IMR-90 (cell line): ENCODE data around the gene CWF19L2. TPM values are rescaled to one million over a fixed set of nuclear protein-coding genes. Genes with fewer than 3 reads are reported as not detected.

Experiments
- ATAC-seq: fragments of 200-7000 bp; cut with Tn5 transposase; 2 replicates; pipeline ENCODE4 v1.9.1; 2020; ENCODE audit warnings: low read depth, mild to moderate bottlenecking, moderate library complexity
- BruUV-seq: library from RNA; stranded (reverse); fragments of 400-500 nt; replicated peaks from 2 replicates; lab custom pipeline; 2021; lab: Mats Ljungman, UMichigan
- CTCF ChIA-PET: fragments of 300-600 bp; formaldehyde crosslinking; extraction: SDS; loops from one replicate; lab custom pipeline; 2021; ENCODE audit warnings: antibody characterized with exemption; lab: Yijun Ruan, JAX
- POLR2A ChIA-PET: fragments of 300-600 bp; sonication (Branson Sonifier 250); formaldehyde crosslinking; loops from one replicate; lab custom pipeline; 2022; ENCODE audit warnings: antibody characterized with exemption; ENCODE audit not compliant: unreplicated experiment; lab: Charles Lee
- DNase-seq: peaks from one replicate; pipeline ENCODE4 v3.0.0; 2013
- H2AFZ ChIP-seq: replicated peaks from 2 replicates; pipeline ENCODE3; 2013; ENCODE audit warnings: low read length, mild to moderate bottlenecking; ENCODE audit not compliant: poor library complexity
- H2AK5ac ChIP-seq: 2 replicates; pipeline ENCODE4 v1.6.1; 2013; ENCODE audit warnings: low read depth, low read length, inconsistent platforms
- H2AK9ac ChIP-seq: replicated peaks from 2 replicates; pipeline ENCODE3; 2013; ENCODE audit warnings: mild to moderate bottlenecking, low read depth, low read length, moderate library complexity; ENCODE audit not compliant: poor library complexity
- H2BK120ac ChIP-seq: 2 replicates; pipeline ENCODE4 v1.6.1; 2013; ENCODE audit warnings: low read depth, low read length, inconsistent platforms
- H2BK15ac ChIP-seq: 3 replicates; pipeline ENCODE4 v1.6.1; 2013; ENCODE audit warnings: low read depth, low read length, inconsistent platforms
- H2BK20ac ChIP-seq: 2 replicates; pipeline ENCODE4 v1.6.1; 2013; ENCODE audit warnings: low read depth, mild to moderate bottlenecking, inconsistent platforms, low read length, moderate library complexity
- H2BK5ac ChIP-seq: 2 replicates; pipeline ENCODE4 v1.6.1; 2013; ENCODE audit warnings: mild to moderate bottlenecking, low read depth, low read length, inconsistent platforms; ENCODE audit not compliant: poor library complexity, severe bottlenecking
- H3K14ac ChIP-seq: replicated peaks from 2 replicates; pipeline ENCODE4 v1.6.1; 2013; ENCODE audit warnings: low read depth, low read length, inconsistent platforms
- H3K18ac ChIP-seq: 2 replicates; pipeline ENCODE4 v1.6.1; 2013; ENCODE audit warnings: low read depth, low read length, control low read depth
- H3K23ac ChIP-seq: 2 replicates; pipeline ENCODE4 v1.6.1; 2013; ENCODE audit warnings: low read depth, low read length, inconsistent platforms
- H3K27ac ChIP-seq: 2 replicates; pipeline ENCODE4 v1.5.1; 2013; ENCODE audit warnings: mild to moderate bottlenecking, control low read depth, low read length; ENCODE audit not compliant: insufficient read depth
- H3K27me3 ChIP-seq: 2 replicates; pipeline ENCODE4 v1.6.1; 2013; ENCODE audit warnings: low read length; ENCODE audit not compliant: control insufficient read depth, insufficient read depth
- H3K36me3 ChIP-seq: 2 replicates; pipeline ENCODE4 v1.6.1; 2013; ENCODE audit warnings: low read length, mixed read lengths; ENCODE audit not compliant: control insufficient read depth, insufficient read depth
- H3K4ac ChIP-seq: 2 replicates; pipeline ENCODE4 v1.6.1; 2013; ENCODE audit warnings: low read depth, low read length, inconsistent platforms
- H3K4me1 ChIP-seq: 2 replicates; pipeline ENCODE4 v1.6.1; 2013; ENCODE audit warnings: low read length, mixed read lengths; ENCODE audit not compliant: control insufficient read depth, insufficient read depth
- H3K4me2 ChIP-seq: 2 replicates; pipeline ENCODE4 v1.6.1; 2013; ENCODE audit warnings: low read depth, mild to moderate bottlenecking, control low read depth, low read length, moderate library complexity
- H3K4me3 ChIP-seq: 2 replicates; pipeline ENCODE4 v1.5.1; 2013; ENCODE audit warnings: low read depth, mild to moderate bottlenecking, control low read depth, low read length, moderate library complexity; ENCODE audit not compliant: insufficient read depth
- H3K56ac ChIP-seq: 2 replicates; pipeline ENCODE4 v1.6.1; 2013; ENCODE audit warnings: low read length, inconsistent platforms; ENCODE audit not compliant: insufficient read depth; ENCODE audit errors: extremely low read depth
- H3K79me1 ChIP-seq, 2 experiments: 2 replicates each; pipeline ENCODE4 v1.6.1; 2013; ENCODE audit warnings: low read length in 2 of 2, inconsistent platforms in 1 of 2, low read depth in 1 of 2
- H3K9ac ChIP-seq: 2 replicates; pipeline ENCODE4 v1.6.1; 2013; ENCODE audit warnings: low read depth, low read length, control low read depth
- H3K9me1 ChIP-seq: 2 replicates; pipeline ENCODE4 v1.6.1; 2013; ENCODE audit warnings: low read length, inconsistent platforms; ENCODE audit not compliant: insufficient read depth
- H3K9me3 ChIP-seq: 2 replicates; pipeline ENCODE4 v1.6.1; 2013; ENCODE audit warnings: low read length; ENCODE audit not compliant: control insufficient read depth, insufficient read depth
- H4K20me1 ChIP-seq: 2 replicates; pipeline ENCODE4 v1.6.1; 2013; ENCODE audit warnings: low read length, inconsistent platforms; ENCODE audit not compliant: insufficient read depth
- H4K5ac ChIP-seq: 2 replicates; pipeline ENCODE4 v1.6.1; 2013; ENCODE audit warnings: mild to moderate bottlenecking, low read depth, low read length, control low read depth
- H4K8ac ChIP-seq, 2 experiments: 2 replicates each; pipeline ENCODE4 v1.6.1; 2013; ENCODE audit warnings: low read depth in 2 of 2, low read length in 2 of 2, control low read depth in 1 of 2, inconsistent platforms in 1 of 2
- H4K91ac ChIP-seq: 2 replicates; pipeline ENCODE4 v1.6.1; 2013; ENCODE audit warnings: low read depth, low read length, inconsistent platforms; ENCODE audit not compliant: insufficient read depth
- CEBPB ChIP-seq: IDR thresholded peaks from 2 replicates; pipeline ENCODE4 v1.6.1; 2012; ENCODE audit warnings: low read depth, low read length, improper control_type of control experiment
- CHD1 ChIP-seq: IDR thresholded peaks from 2 replicates; pipeline ENCODE4 v1.6.1; 2012; ENCODE audit warnings: low read depth, low read length, improper control_type of control experiment
- ELK1 ChIP-seq: fragments of 150-350 bp; IDR thresholded peaks from 2 replicates; pipeline ENCODE4 v1.6.1; 2016; ENCODE audit warnings: low read depth, mild to moderate bottlenecking, low read length, moderate library complexity, borderline replicate concordance
- FOS ChIP-seq: fragments of 150-350 bp; IDR thresholded peaks from 2 replicates; pipeline ENCODE4 v1.6.1; 2016; ENCODE audit warnings: low read depth, low read length
- MAFK ChIP-seq: IDR thresholded peaks from 2 replicates; pipeline ENCODE4 v1.6.1; 2012; ENCODE audit warnings: low read depth, low read length, improper control_type of control experiment
- MAZ ChIP-seq: IDR thresholded peaks from 2 replicates; pipeline ENCODE4 v1.6.1; 2012; ENCODE audit warnings: low read depth, mild to moderate bottlenecking, low read length, improper control_type of control experiment, moderate library complexity, borderline replicate concordance
- MXI1 ChIP-seq: IDR thresholded peaks from 2 replicates; pipeline ENCODE4 v1.6.1; 2012; ENCODE audit warnings: low read depth, mild to moderate bottlenecking, low read length, moderate library complexity, borderline replicate concordance
- NFE2L2 ChIP-seq: fragments of 150-350 bp; IDR thresholded peaks from 2 replicates; pipeline ENCODE4 v1.6.1; 2016; ENCODE audit warnings: low read depth, mild to moderate bottlenecking, low read length
- RAD21 ChIP-seq: IDR thresholded peaks from 2 replicates; pipeline ENCODE4 v1.6.1; 2012; ENCODE audit warnings: low read length, improper control_type of control experiment
- RFX5 ChIP-seq: IDR thresholded peaks from 2 replicates; pipeline ENCODE4 v1.8.0; 2012; ENCODE audit warnings: low read depth, mild to moderate bottlenecking, low read length, moderate library complexity
- SMC3 ChIP-seq: fragments of 150-350 bp; IDR thresholded peaks from 2 replicates; pipeline ENCODE4 v1.6.1; 2016; ENCODE audit warnings: low read depth, mild to moderate bottlenecking, antibody characterized with exemption, low read length, moderate library complexity
- USF2 ChIP-seq: fragments of 150-350 bp; IDR thresholded peaks from 2 replicates; pipeline ENCODE4 v1.6.1; 2017; ENCODE audit warnings: mild to moderate bottlenecking, antibody characterized with exemption, low read length, low read depth
- WGBS, 2 experiments: methylation state at CpG; one replicate each; pipeline versions ENCODE4 v1.1.5 to v1.1.7; 2013; ENCODE audit warnings: missing lambda C conversion rate in 2 of 2; ENCODE audit not compliant: insufficient read length in 1 of 2; ENCODE audit errors: extremely low coverage in 2 of 2; 5-methylcytosine and 5-hydroxymethylcytosine counted together
- dilution Hi-C: fragments of 300-500 bp; cut with HindIII; formaldehyde crosslinking; loops from one replicate; pipeline ENCODE4 v1.14.3; 2018; ENCODE audit warnings: low sequenced_read_pairs; ENCODE audit not compliant: unreplicated experiment
- in situ Hi-C: fragments of 300-500 bp; cut with MboI; formaldehyde crosslinking; loops from 3 replicates; pipeline ENCODE4 v1.14.3; 2019; ENCODE audit warnings: low sequenced_read_pairs, inconsistent platforms, mixed read lengths
- intact Hi-C: fragments of 100-400 bp; cut with micrococcal nuclease; formaldehyde crosslinking; loops from 2 replicates; pipeline ENCODE4 v1.10.0; 2022
- polyA plus RNA-seq, 3 experiments: library from polyadenylated mRNA; depleted of rRNA; stranded (reverse); fragments of >200 nt; gene quantifications; 2 replicates each; pipeline ENCODE4 v1.2.3, GENCODE V29; 2012; ENCODE audit warnings: low replicate concordance in 1 of 3
- total RNA-seq: library from RNA; depleted of rRNA; stranded (reverse); fragments of >200 nt; gene quantifications from 2 replicates; pipeline ENCODE4 v1.2.3, GENCODE V29; 2012

Gene CWF19L2
- total and polyA plus RNA-seq, 2 of the 4 experiments (the other 2 are of a cell fraction) = 1.7 to 3.8 TPM

- WGBS, 2 experiments = no CpG with 5 or more reads among the region's 2 CpGs
Observed at GRCh38 chr11:107427569-107428180, 29.9 kb downstream of the CWF19L2 start.

More at GRCh38 chr11:107427569-107428180, 29.9 kb downstream of the CWF19L2 start:
- Histone ChIP-seq H3K9ac (no peak overlapping the region), H4K5ac (no peak overlapping the region), H4K20me1 (no peaks in the 10 kb centered on the region), H3K9me3 (no peaks in the 10 kb centered on the region), H3K4ac (no peak overlapping the region), H3K4me1 (no peaks in the 10 kb centered on the region), H3K4me2 (no peak overlapping the region), H2BK5ac (no peak overlapping the region), H3K27me3 (no peaks in the 10 kb centered on the region), H2AK9ac (no peak overlapping the region), H3K27ac (no peak overlapping the region), H4K8ac (no peak overlapping the region), H3K9me1 (no peaks in the 10 kb centered on the region), H3K14ac (no peak overlapping the region), H2BK20ac (no peak overlapping the region), H2BK120ac (no peak overlapping the region), H2AFZ (no peak overlapping the region), H4K91ac (no peak overlapping the region), H3K18ac (no peak overlapping the region), H3K79me1 (no peaks in the 10 kb centered on the region), H3K4me3 (no peak overlapping the region), H3K56ac (no peak overlapping the region), H2BK15ac (no peak overlapping the region), H3K36me3 (peaks cover 2% of the 10 kb centered on the region; the same call in 1 of the 2 replicates), H2AK5ac (no peak overlapping the region), H3K23ac (no peak overlapping the region)
- dilution Hi-C loops = no loop called here
- ChIA-PET POLR2A (interaction anchor here (0.6 kb wide), 1 partner anchor 1098 kb away, joined by 3 read pairs; no protein-coding TSS in a partner anchor), CTCF (no interaction called here)
- TF ChIP-seq ELK1 (no peak), SMC3 (no peak), RAD21 (no peak), MAFK (no peak), MAZ (no peak), FOS (no peak), NFE2L2 (no peak), CEBPB (no peak), USF2 (no peak), CHD1 (no peak), MXI1 (no peak), RFX5 (no peak)
- ATAC-seq (no peak), DNase-seq (no peak)
- intact Hi-C loops = no loop called here
- in situ Hi-C loops = no loop called here
- BruUV-seq = no TSS peak
